ENCODE measurements around the gene HOMER2. TPM values are rescaled to one million over a fixed set of nuclear protein-coding genes. Genes with fewer than 3 reads are reported as not detected.

Gene HOMER2
- total RNA-seq, 1 experiment from 2014 or later, result 49.4 TPM

GRCh38 chr15:82936966-82937711 is 15.4 kb downstream of the HOMER2 start:
- H3K27ac Mint-ChIP-seq (ENCODE audit: unreplicated experiment), result no peak overlapping the region
- CTCF ChIA-PET, result interaction anchor here (0.6 to 0.8 kb wide), 2 partner anchors 14 to 76 kb away, joined by 4 to 7 read pairs; no protein-coding TSS in a partner anchor

DNA sequence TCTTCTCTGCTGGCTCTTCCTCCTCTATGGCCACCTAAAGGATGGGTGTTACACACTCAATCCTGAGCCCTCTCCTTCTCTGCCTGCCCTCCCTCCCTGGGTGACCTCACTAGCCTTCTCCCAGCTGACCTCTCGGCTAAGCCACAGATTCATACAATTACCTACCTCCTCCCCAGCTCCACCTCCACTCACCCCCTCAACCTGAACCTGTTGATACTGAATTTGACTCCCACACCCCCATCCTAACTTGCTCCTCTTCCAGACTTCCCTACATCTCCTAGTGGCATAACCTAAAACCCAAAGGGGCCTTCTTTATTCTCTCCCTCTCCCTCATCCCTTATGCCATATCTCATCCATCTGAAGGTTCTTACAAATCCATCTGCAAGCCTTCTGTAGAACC is 17.1 kb downstream of the HOMER2 start:
- H3K36me3 Mint-ChIP-seq (ENCODE audit: insufficient read depth, unreplicated experiment), result no peaks in the 10 kb centered on the region
- H3K27ac Mint-ChIP-seq (ENCODE audit: unreplicated experiment), result no peak overlapping the region
- CTCF ChIA-PET, result interaction anchor here (0.6 kb wide), 1 partner anchor 30 kb away, joined by 5 read pairs; no protein-coding TSS in a partner anchor
- H3K4me3 Mint-ChIP-seq (ENCODE audit: low read depth, unreplicated experiment), result no peak overlapping the region
- TF ChIP-seq, protein P1, sequence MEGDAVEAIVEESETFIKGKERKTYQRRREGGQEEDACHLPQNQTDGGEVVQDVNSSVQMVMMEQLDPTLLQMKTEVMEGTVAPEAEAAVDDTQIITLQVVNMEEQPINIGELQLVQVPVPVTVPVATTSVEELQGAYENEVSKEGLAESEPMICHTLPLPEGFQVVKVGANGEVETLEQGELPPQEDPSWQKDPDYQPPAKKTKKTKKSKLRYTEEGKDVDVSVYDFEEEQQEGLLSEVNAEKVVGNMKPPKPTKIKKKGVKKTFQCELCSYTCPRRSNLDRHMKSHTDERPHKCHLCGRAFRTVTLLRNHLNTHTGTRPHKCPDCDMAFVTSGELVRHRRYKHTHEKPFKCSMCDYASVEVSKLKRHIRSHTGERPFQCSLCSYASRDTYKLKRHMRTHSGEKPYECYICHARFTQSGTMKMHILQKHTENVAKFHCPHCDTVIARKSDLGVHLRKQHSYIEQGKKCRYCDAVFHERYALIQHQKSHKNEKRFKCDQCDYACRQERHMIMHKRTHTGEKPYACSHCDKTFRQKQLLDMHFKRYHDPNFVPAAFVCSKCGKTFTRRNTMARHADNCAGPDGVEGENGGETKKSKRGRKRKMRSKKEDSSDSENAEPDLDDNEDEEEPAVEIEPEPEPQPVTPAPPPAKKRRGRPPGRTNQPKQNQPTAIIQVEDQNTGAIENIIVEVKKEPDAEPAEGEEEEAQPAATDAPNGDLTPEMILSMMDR (IDR thresholded peaks at IDR 0.05; ENCODE audit: unreplicated experiment), result no peak
- intact Hi-C loops (cut with micrococcal nuclease; ENCODE audit: unreplicated experiment), result no loop called here
- no peaks in the 10 kb centered on the region for H3K27me3 Mint-ChIP-seq (ENCODE audit: unreplicated experiment)
- no peak for DNase-seq
- no peaks in the 10 kb centered on the region for H3K9me3 Mint-ChIP-seq (ENCODE audit: low read depth, unreplicated experiment)
- peaks cover 41% of the 10 kb centered on the region for H3K4me1 Mint-ChIP-seq (ENCODE audit: low read depth, unreplicated experiment)
- BruUV-seq (replicated peaks), result no TSS peak

More at GRCh38 chr15:82936966-82937711, 15.4 kb downstream of the HOMER2 start:
- Mint-ChIP-seq H3K36me3 (ENCODE audit: insufficient read depth, unreplicated experiment) (no peaks in the 10 kb centered on the region), H3K27me3 (ENCODE audit: unreplicated experiment) (no peaks in the 10 kb centered on the region), H3K4me1 (ENCODE audit: low read depth, unreplicated experiment) (peaks cover 55% of the 10 kb centered on the region), H3K9me3 (ENCODE audit: low read depth, unreplicated experiment) (no peaks in the 10 kb centered on the region), H3K4me3 (ENCODE audit: low read depth, unreplicated experiment) (no peak overlapping the region)
- TF ChIP-seq, protein P1 (IDR thresholded peaks at IDR 0.05; ENCODE audit: unreplicated experiment), result no peak
- no TSS peak for BruUV-seq (replicated peaks)
- no peak for DNase-seq
- intact Hi-C loops (cut with micrococcal nuclease; ENCODE audit: unreplicated experiment), result no loop called here

GRCh38 chr15:82934100-82934880 is 18.2 kb downstream of the HOMER2 start:
- CTCF ChIA-PET, result interaction anchor here (0.6 kb wide), 1 partner anchor 724 kb away, joined by 3 read pairs; no protein-coding TSS in a partner anchor
- no TSS peak for BruUV-seq (replicated peaks)
- H3K4me1 Mint-ChIP-seq (ENCODE audit: low read depth, unreplicated experiment), result peaks cover 41% of the 10 kb centered on the region
- intact Hi-C loops (cut with micrococcal nuclease; ENCODE audit: unreplicated experiment), result no loop called here
- DNase-seq, result no peak
- H3K27ac Mint-ChIP-seq (ENCODE audit: unreplicated experiment), result peak overlapping the region; percentile 32
- no peaks in the 10 kb centered on the region for H3K36me3 Mint-ChIP-seq (ENCODE audit: insufficient read depth, unreplicated experiment)
- no peak overlapping the region for H3K4me3 Mint-ChIP-seq (ENCODE audit: low read depth, unreplicated experiment)
- TF ChIP-seq, protein P1 (IDR thresholded peaks at IDR 0.05; ENCODE audit: unreplicated experiment), result no peak
- no peaks in the 10 kb centered on the region for H3K27me3 Mint-ChIP-seq (ENCODE audit: unreplicated experiment)
- H3K9me3 Mint-ChIP-seq (ENCODE audit: low read depth, unreplicated experiment), result no peaks in the 10 kb centered on the region

- Mint-ChIP-seq H3K4me1 (ENCODE audit: low read depth, unreplicated experiment) (peaks cover 39% of the 10 kb centered on the region), H3K36me3 (ENCODE audit: insufficient read depth, unreplicated experiment) (no peaks in the 10 kb centered on the region), H3K27ac (ENCODE audit: unreplicated experiment) (peak overlapping the region; percentile 32), H3K27me3 (ENCODE audit: unreplicated experiment) (no peaks in the 10 kb centered on the region), H3K9me3 (ENCODE audit: low read depth, unreplicated experiment) (no peaks in the 10 kb centered on the region), H3K4me3 (ENCODE audit: low read depth, unreplicated experiment) (no peak overlapping the region)
- CTCF ChIA-PET, result no interaction called here
- no peak for DNase-seq
- no TSS peak for BruUV-seq (replicated peaks)
- TF ChIP-seq, protein P1 (IDR thresholded peaks at IDR 0.05; ENCODE audit: unreplicated experiment), result no peak
- intact Hi-C loops (cut with micrococcal nuclease; ENCODE audit: unreplicated experiment), result no loop called here
Measured at GRCh38 chr15:82933576-82933975, 18.9 kb downstream of the HOMER2 start.

All from Calu3 (cell line).